ENCODE results near the gene GID4. TPM values are rescaled to one million over a fixed set of nuclear protein-coding genes. Genes with fewer than 3 reads are reported as not detected.

Gene GID4
- total and polyA plus RNA-seq, 9 of the 15 experiments (the other 6 are each of a cell fraction or from before 2014, with no cell fraction given): 1.2 to 6.4 (median 3.7) TPM

GRCh38 chr17:18038861-18039534, at the start of gene GID4, which contains the start of gene ATPAF2 (continued):
- no peak for TF ChIP-seq PPARD (CRISPR knock-in tag; IDR thresholded peaks at IDR 0.05)
- no peak for TF ChIP-seq ID3 (CRISPR knock-in tag; IDR thresholded peaks at IDR 0.05)
- TF ChIP-seq ID3 (tag; IDR thresholded peaks at IDR 0.05): 0 out of 2 replicates have a peak, but pooled peaks have one; percentile 52
- TF ChIP-seq KLF16 (IDR thresholded peaks at IDR 0.05): peak; percentile 11; the same call in 1 of the 2 replicates
- 0 out of 2 replicates have a peak, but pooled peaks have one; percentile 68 for TF ChIP-seq ZBTB40 (IDR thresholded peaks at IDR 0.05)
- TF ChIP-seq ZBTB40 (CRISPR knock-in tag; IDR thresholded peaks at IDR 0.05): no peak
- TF ChIP-seq ZBTB33 (CRISPR knock-in tag; IDR thresholded peaks at IDR 0.05): no peak; the same call in 1 of the 2 replicates
- TF ChIP-seq POLR2G (IDR thresholded peaks at IDR 0.05; ENCODE audit: low read depth, low read length): peak; percentile 82
- no peak for TF ChIP-seq KHSRP (IDR thresholded peaks at IDR 0.05)
- TF ChIP-seq MYC (IDR thresholded peaks at IDR 0.05; ENCODE audit: low read depth, low read length): peak; percentile 89
- TF ChIP-seq MYC (CRISPR knock-in tag; IDR thresholded peaks at IDR 0.05; ENCODE audit: borderline replicate concordance, low read depth): no peak
- no peak for TF ChIP-seq HOMEZ (CRISPR knock-in tag; IDR thresholded peaks at IDR 0.05)
- TF ChIP-seq ZC3H11A (IDR thresholded peaks at IDR 0.05; ENCODE audit: low read depth, low read length): no peak
- peak; percentile 77 for TF ChIP-seq HNRNPLL (IDR thresholded peaks at IDR 0.05; ENCODE audit: low read depth, low read length, poor library complexity, severe bottlenecking)
- peak; percentile 97 for TF ChIP-seq HCFC1 (IDR thresholded peaks at IDR 0.05; ENCODE audit: low read depth, low read length)
